HG02884 (cell line): ENCODE measurements around the gene TTC39A.
"Not testable (repeated sequence)": the region's sequence is repeated elsewhere in the genome, so short reads cannot be mapped to it uniquely, and the experiment has no call there.

Experiments used
- ATAC-seq: cut with Tn5 transposase; IDR thresholded peaks from one replicate; pipeline ENCODE4 v1.9.1; 2021; ENCODE audit warnings: mild to moderate bottlenecking, moderate library complexity; ENCODE audit not compliant: unreplicated experiment

TTC39A gene

DNA sequence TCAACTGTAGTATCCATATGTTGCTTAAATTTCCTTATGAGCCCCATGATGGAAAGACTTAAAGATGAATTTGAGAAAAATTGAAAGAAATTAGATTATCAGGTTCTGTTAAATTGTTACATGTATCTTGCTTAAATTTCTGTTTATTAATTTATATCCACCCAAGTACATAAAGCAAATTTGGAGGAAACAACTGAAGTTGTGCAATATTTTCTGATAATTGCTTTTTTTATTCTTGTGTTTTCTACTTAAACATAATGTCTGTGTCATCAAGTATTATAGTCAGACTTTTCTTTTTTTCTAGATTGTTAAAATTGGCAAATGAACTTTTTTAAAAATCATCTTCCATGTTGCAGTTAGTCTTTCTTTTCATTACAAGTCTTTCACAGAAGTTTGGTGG, 57.4 kb downstream of the TTC39A start:
- no peak for ATAC-seq

DNA sequence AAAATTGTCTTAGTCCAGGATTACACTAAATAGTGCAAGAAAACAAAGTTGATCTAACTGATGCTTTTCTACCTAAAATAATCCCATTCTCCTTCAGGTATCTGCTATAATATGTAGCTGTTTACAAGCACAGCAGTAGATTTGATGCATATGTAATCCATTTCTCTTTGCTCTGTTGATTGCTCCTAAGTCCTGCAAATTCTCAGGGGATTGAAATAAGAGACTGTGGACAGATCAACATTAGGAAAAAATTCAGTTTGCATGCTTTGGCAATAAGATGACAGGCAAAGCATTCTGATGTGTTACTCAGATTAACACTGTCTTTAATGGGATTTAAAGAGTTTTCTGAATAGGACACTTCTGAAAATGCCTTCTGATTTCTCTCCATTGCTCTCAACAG, 59.6 kb downstream of the TTC39A start:
- no peak for ATAC-seq

DNA sequence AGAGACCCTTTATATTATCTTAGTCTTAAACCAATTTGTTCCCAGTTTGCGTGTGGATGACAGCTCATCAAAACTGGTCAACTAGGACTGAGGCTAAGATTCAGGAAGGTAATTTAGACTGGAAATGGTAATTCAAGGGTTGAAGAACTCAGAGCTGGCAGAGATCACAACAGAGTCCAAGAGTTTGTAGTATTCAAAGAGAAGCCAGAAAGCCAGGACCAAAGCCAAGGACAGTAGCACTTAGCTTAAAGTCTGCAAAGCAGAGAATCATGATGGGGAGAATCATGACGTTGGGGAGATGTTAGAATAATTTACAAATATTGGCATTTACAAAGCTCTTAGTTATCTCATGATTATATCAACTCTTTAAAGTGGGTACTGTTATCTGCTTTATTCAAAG, 61.7 kb downstream of the TTC39A start:
- ATAC-seq = no peak

DNA sequence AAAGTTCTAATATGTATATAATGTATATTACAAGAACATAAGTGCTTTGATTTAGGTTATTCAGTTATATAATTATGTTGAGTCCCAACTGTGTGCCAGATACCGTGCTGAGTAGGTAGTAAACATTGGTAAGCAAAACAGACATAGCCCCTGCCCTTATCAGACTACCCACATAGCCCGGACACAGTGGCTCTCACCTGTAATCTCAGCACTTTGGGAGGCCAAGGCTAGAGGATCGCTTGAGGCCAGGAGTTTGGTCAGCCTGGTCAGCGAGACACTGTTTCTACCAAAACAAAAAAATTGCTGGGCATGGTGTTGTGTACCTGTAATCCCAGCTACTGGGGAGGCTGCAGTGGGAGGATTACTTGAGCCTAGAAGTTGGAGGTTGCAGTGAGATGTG, 63.6 kb downstream of the TTC39A start:
- ATAC-seq = no peak

DNA sequence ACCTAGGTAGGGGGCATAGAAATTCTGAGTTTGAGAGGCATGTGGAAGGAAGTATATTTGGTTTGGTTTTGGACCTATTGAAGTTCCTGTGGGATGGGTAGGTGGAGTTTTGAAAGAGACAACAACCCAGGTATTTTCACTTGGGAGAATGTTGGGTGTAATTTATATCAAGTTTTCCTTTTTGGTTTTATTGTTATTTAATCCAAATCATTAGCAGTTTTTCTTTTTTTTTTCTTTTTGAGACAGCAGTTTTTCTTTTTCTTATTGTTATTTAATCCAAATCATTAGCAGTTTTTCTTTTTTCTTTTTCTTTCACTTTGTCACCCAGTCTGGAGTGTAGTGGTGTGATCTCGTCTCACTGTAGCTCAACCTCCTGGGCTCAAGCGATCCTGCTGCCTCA, 64.2 kb downstream of the TTC39A start:
- no peak for ATAC-seq

DNA sequence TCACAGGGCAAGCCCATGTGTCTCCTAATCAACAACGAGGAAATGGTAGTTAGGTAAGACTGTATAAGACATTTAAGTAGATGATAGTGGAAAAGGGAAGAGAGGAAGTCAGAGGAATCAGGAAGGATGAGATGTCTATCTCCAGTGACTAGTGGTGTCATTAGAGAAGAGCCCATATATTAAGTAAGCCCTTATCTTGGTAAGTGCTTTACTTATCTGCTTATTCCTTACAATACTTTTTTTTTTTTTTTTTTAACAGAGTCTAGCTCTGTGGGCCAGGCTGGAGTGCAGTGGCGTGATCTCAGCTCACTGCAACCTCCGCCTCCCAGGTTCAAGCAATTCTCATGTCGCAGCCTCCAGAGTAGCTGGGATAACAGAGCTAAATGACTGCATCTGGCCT, 64.7 kb downstream of the TTC39A start:
- no peak for ATAC-seq

DNA sequence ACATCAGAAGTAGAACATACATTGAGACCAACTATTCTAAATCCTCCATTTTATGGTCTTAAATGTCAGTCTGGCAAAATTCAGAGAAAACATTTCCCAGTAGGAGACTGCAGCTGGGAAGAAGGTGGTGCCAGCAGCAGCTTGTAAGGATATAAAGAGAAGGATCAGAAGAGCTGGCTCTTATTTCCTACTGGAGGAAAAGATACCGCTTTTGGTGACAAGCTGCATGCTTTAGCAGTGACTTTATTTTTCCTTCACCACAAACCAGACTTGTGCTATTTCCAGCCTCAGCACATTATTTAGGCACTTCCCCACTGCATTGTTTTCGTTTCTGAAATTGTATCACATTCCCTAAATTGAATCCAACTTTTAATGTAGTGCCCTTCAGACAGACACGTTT, 65.9 kb downstream of the TTC39A start:
- ATAC-seq = no peak

DNA sequence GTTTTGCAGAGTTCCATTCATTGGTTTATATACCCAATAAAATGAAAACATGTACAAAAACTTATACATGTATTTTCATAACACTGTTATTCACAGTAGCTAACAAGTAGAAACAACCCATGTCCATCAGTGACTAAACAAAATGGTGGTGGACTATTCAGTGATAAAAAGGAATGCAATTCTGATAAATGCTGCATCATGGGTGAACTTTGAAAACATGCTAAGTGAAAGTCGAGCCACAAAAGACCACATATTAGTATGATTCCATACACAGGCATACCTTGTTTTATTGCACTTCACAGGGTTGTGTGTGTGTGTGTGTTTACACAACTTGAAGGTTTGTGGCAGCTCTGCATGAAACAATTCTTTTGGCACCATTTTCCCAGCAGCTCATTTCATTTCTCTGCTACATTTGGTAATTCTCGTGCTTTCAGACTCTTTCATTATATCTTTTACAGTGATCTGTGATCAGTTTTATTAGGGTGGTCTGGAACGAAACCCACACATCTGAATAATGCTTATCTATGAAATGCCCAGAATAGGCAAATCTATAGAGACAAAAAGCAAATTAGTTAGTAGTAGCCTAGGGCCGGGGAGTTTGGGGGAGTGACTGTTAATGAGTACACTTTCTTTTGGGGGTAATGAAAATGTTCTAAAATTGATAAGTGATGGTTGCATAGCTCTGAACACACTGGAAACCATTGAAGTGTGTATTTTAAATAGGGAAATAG, 67.0 kb downstream of the TTC39A start:
- no peak for ATAC-seq

DNA sequence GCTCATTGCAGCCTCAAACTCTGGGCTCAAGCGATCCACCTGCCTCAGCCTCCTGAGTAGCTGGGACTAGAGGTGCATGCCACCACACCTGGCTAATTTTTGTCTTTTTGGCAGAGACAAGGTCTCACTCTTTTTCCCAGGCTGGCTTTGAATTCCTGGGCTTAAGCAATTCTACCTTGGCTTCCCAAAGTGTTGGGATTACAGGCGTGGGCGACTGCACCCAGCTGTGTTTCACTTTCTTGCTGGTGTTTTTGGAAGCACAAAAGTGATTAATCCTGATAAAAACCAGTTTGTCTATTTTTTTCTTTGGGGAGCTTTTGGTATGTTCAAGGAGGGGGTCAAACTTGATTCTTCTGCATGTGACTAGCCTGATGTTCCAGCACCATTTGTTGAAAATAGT, 75.0 kb downstream of the TTC39A start:
- ATAC-seq = no peak

DNA sequence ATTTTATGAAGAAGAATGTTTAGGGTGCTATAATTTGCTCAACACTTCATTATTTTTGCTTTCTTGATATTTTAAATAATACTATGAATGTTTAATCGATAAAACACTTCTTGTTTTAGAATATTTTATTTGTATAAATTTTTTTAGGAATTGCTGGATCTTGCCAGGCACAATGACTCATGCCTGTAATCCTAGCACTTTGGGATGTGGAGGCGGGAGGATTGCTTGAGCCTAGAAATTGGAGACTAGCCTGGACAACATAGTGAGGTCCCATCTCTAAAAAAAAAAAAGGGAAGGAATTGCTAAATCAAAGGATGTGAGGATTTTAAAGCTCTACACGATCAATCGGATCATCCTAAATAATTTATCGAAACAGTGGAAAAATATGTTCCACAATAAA, 76.7 kb downstream of the TTC39A start:
- ATAC-seq = no peak

DNA sequence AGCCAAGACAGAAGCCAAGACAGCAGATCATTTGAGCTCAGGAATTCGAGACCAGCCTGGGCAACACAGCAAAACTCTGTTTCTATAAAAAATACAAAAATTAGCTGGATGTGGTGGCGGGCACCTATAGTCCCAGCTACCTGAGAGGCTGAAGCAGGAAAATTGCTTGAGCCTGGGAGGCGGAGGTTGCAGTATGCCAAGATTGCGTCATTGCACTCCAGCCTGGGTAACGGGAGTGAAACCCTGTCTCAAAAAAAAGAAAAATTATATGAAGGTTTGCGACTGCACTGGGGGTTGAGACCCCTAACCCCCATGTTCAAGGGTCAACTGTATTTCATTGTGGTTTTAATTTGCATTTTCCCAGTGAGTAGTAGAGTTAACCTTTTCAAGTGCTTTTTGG, 78.0 kb downstream of the TTC39A start:
- ATAC-seq = no peak

DNA sequence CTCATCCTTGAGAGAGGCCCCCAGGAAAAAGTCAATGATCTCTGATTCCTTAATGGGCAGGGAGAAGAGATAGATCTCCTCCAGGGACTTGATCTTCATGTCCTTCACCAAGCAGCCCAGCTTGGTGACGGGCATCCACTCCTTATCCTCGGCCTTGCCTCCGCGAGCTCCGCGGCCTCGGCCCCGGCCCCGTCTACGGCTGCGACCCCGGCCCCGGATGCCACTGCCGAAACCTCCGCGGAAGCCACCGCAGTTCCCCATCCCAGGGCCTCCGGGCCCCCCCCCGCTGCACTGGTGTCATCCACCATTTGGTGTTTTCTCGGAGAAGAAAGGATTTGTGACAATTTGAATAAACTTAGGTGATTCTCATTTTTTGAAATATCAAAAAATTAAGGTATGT, 79.2 kb downstream of the TTC39A start:
- ATAC-seq = not testable (repeated sequence)

DNA sequence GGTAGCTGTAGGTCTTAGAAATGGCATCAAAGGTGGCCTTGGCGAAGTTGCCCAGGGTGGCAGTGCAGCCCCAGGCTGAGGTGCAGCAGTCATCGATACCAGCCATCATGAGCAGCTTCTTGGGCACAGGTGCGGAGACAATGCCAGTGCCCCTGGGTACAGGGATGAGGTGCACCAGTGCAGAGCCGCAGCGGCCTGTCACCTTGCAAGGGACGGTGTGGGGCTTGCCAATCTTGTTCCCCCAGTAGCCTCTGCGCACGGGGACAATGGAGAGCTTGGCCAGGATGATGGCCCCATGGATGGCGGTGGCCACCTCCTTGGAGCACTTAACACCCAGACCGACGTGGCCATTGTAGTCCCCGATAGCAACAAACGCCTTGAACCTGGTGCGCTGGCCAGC, 79.6 kb downstream of the TTC39A start:
- ATAC-seq = not testable (repeated sequence)

DNA sequence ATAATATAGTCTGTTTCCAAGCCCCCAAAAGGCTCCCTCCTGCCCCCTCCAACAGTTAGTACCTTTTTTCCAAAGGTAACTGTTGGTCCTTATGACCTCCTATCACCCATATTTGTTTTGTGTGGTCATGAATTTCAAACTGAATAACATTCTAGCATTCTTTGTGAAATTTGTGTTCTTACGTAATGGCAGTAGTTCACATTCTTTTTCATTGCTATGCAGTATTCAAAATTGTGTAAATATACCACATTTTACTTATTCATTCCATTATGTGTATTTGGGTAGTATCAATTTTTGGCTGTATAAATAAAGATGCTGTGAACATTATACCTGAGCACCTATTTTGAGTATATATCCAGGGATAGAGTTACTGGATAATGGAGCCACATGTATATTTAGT, 80.9 kb downstream of the TTC39A start:
- ATAC-seq = no peak

DNA sequence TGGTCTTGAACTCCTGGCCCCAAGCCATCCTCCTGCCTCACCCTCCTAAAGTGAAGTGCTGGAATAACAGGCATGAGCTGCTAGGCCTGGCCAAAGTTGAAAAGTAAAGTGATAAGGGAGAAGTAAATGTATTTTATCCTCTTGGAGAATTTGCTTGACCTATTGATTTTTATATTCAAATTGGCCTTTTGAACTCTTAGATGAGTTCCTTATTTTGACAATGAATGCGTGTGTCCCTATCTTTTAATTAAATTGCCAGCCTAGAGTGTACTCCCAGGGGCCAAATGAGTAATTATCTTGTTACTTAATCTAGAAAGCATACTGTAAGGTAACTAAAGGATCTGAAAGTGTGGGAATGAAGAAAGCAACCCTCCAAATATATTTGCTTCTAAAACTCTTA, 82.9 kb downstream of the TTC39A start:
- ATAC-seq = no peak

DNA sequence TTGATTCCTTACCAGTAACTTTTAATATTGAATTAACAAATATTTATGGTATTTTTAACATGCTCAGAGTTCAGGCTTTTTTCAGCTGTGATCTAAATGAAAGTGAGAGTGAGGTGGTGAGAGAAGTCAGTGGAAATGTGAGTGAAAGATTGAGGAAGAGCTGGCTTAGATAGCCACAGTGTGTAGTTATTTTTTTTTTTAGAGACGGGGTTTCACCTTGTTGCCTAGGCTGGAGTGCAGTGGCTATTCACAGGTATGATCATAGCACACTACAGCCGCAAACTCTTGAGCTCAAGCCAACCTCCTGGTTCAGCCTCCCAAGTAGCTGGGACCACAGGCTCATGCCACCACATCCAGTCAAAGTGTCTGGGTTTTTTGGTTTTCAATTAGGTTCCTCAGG, 83.3 kb downstream of the TTC39A start:
- ATAC-seq = peak; percentile 77

DNA sequence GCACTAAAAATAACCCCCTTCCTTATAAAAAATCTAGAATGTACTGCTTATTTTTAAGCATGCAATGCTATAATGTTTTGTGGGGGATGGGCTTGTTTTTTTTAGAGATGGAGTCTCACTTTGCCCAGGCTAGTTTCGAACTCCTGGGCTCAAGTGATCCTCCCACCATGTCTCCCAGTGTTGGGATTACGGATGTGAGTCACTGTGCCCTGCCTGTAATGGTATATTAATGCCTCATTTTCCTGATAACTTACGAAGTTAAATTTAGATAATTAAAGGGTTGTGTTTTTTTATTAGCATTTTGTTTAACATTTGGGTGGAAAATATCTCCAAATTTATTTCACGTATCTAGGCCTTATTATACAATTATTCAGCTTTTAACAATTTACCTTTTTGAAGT, 87.8 kb downstream of the TTC39A start:
- ATAC-seq = no peak

DNA sequence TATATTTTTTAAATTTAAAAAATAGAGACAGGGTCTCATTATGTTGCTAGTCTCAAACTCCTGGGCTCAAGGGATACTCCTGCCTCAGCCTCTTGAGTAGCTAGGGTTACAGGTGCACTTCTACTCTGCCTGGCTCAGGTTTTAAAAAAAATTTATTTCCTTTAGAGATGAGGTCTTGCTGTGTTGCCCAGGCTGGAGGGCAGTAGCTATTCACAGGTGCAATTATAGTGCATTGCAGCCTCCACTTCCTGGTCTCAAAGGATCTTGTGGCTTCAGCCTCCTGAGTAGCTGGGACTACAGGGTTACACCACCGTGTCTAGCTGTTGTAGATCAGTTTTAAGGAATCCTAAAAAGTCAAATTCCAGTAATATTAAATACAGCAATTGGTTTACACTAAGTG, 89.2 kb downstream of the TTC39A start:
- no peak for ATAC-seq

DNA sequence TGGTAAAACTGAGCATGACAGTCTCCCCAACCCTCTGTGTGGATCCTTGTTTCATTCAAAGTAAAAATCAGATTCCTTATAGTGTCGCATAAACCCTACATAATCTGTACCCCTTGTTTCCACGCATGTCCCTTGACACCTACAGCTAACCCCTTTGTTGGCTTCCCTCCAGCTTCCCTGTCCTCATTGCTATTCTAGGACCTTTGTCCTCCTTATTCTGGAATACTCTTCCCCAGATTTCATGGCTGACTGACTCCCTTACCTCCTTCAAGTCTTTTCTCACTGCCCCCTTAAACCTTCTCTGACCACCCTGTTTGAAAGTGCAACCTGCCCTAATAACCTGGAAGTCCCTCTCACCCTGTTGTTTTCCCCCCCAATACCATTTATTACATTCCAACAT, 90.3 kb downstream of the TTC39A start:
- no peak for ATAC-seq

DNA sequence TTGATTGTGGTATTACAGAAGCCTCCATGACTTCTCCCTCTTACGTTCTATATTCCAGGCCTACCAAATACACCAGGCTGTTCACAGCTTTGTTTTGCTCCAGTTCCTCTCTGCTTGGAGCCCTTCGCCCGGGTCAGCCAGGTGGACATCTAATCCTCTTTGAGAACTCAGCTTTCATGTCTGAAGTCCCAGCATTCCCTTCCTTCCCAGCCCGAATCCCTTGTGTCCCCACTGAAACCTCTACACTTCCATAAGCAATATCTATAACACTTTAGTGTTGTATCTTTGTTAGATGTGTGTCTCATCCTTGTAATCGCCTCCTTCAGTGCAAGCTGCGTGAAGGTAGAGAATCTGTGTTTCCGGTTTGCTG, 92.3 kb downstream of the TTC39A start:
- no peak for ATAC-seq

DNA sequence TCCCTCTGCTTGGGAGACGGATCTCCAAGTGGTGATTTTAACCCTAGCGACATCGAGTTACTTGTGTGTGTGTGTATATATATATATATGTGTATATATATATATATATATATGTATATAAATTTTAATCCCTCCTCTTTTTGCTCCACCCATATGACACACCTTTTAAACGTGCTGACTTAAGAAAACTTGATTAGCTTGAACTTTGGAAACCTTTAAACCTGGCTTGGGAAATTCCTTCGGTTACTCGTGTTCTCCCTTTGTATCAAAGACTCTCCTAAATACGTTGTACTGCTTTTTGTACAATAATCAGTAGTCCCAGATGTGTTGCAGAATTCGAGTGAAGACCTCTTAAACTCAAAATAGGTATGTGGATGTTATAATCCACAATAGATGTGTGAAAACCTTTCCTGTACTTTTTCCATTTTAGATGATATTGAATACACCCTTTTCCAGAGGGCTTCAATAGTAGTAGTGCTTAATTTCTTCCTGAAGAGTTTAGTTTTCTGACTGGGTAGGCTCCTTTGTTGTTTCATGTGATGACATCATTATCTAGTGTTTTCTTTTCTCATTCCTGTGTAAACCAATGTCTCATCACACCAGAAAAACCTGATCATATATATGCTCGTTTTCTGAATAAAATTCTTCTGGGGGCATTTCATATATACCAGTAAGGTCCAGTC, 92.9 kb downstream of the TTC39A start:
- ATAC-seq = no peak
